HL-60 (cell line): ENCODE results near the gene TMEM176B.

ENCODE experiments used
- DNase-seq, 2 experiments: peaks; one replicate each; pipeline ENCODE4 v3.0.0-alpha.2; 2010 to 2020; ENCODE audit warnings: low read depth in 1 of 2, low spot score in 1 of 2
- H3K27ac ChIP-seq: fragments of 250-450 bp; sonication (Bioruptor Pico); replicated peaks from 2 replicates; pipeline ENCODE4 v1.5.1; 2020; ENCODE audit warnings: mild to moderate bottlenecking, moderate library complexity
- H3K27me3 ChIP-seq: fragments of 250-450 bp; sonication (Bioruptor Pico); 2 replicates; pipeline ENCODE4 v1.5.1; 2021; ENCODE audit warnings: mild to moderate bottlenecking, moderate library complexity; ENCODE audit not compliant: insufficient read depth, poor library complexity, severe bottlenecking
- H3K4me3 ChIP-seq: replicated peaks from 2 replicates; pipeline ENCODE4 v1.5.1; 2011; ENCODE audit warnings: mild to moderate bottlenecking, control low read depth, low read length; ENCODE audit not compliant: insufficient read depth
- GABPA ChIP-seq: IDR thresholded peaks from 2 replicates; pipeline ENCODE4 v1.6.1; 2012; ENCODE audit warnings: low read depth
- POLR2AphosphoS5 ChIP-seq: IDR thresholded peaks from 2 replicates; pipeline ENCODE4 v1.6.1; 2012; ENCODE audit warnings: low read depth
- REST ChIP-seq: IDR thresholded peaks from 2 replicates; pipeline ENCODE4 v1.6.1; 2012; ENCODE audit warnings: low read depth; ENCODE audit not compliant: insufficient replicate concordance
- SPI1 ChIP-seq: IDR thresholded peaks from 2 replicates; pipeline ENCODE4 v1.6.1; 2012; ENCODE audit warnings: low read depth, mild to moderate bottlenecking, borderline replicate concordance
- TF ChIP-seq, protein P1 (sequence below): IDR thresholded peaks from one replicate; pipeline ENCODE4 v1.5.1; 2011; ENCODE audit warnings: low read length, control low read depth, inconsistent platforms; ENCODE audit not compliant: insufficient read depth

The TMEM176B gene

GRCh38 chr7:150790416-150791075, 9.6 kb downstream of the TMEM176B start:
- Histone ChIP-seq H3K4me3 (no peak overlapping the region), H3K27ac (no peak overlapping the region), H3K27me3 (no peaks in the 10 kb centered on the region)
- DNase-seq, result no peak
- TF ChIP-seq, protein P1, sequence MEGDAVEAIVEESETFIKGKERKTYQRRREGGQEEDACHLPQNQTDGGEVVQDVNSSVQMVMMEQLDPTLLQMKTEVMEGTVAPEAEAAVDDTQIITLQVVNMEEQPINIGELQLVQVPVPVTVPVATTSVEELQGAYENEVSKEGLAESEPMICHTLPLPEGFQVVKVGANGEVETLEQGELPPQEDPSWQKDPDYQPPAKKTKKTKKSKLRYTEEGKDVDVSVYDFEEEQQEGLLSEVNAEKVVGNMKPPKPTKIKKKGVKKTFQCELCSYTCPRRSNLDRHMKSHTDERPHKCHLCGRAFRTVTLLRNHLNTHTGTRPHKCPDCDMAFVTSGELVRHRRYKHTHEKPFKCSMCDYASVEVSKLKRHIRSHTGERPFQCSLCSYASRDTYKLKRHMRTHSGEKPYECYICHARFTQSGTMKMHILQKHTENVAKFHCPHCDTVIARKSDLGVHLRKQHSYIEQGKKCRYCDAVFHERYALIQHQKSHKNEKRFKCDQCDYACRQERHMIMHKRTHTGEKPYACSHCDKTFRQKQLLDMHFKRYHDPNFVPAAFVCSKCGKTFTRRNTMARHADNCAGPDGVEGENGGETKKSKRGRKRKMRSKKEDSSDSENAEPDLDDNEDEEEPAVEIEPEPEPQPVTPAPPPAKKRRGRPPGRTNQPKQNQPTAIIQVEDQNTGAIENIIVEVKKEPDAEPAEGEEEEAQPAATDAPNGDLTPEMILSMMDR, result no peak
- no peak for TF ChIP-seq POLR2AphosphoS5
- TF ChIP-seq GABPA, result no peak
- no peak for TF ChIP-seq REST
- TF ChIP-seq SPI1, result no peak

- peak overlapping the region; percentile 88 for H3K27ac ChIP-seq
- H3K4me3 ChIP-seq, result no peak overlapping the region
- DNase-seq, result no peak
- H3K27me3 ChIP-seq, result no peaks in the 10 kb centered on the region
- TF ChIP-seq REST, result no peak
- no peak for TF ChIP-seq POLR2AphosphoS5
- TF ChIP-seq SPI1, result no peak
- no peak for TF ChIP-seq GABPA
- TF ChIP-seq, protein P1, result no peak
Measured at GRCh38 chr7:150788474-150789269, 11.5 kb downstream of the TMEM176B start.

GRCh38 chr7:150787321-150788281, 12.6 kb downstream of the TMEM176B start:
- TF ChIP-seq POLR2AphosphoS5 (0 out of 2 replicates have a peak, but pooled peaks have one; percentile 16), REST (no peak), SPI1 (peak; percentile 82; the same call in 1 of the 2 replicates), GABPA (no peak)
- TF ChIP-seq, protein P1, result no peak
- H3K4me3 ChIP-seq, result no peak overlapping the region
- peak; percentile 86 to 90 for DNase-seq
- no peaks in the 10 kb centered on the region for H3K27me3 ChIP-seq
- peak overlapping the region; percentile 88 for H3K27ac ChIP-seq
